Natural killer cell (primary cell): ENCODE results near the gene HMCN2. TPM values are rescaled to one million over a fixed set of nuclear protein-coding genes. Genes with fewer than 3 reads are reported as not detected.

Source experiments
- ATAC-seq, 3 donors: fragments of 150-1000 bp in 2 of 3; fragments of 200-7000 bp in 1 of 3; cut with Tn5 transposase; 1 replicate in 1 of 3; 2 replicates in 2 of 3; pipeline ENCODE4 v1.10.0; 2021; ENCODE audit warnings: mild to moderate bottlenecking in 2 of 3, moderate library complexity in 2 of 3
- DNase-seq, 2 donors: peaks; one replicate each; pipeline versions ENCODE4 v3.0.0 to v3.0.0-alpha.2; 2013 to 2021; ENCODE audit warnings: mixed read lengths in 1 of 2
- H3K27ac ChIP-seq: one replicate; pipeline ENCODE4 v1.5.1; 2013; ENCODE audit warnings: mild to moderate bottlenecking, low read length
- H3K27me3 ChIP-seq: one replicate; pipeline ENCODE4 v1.6.1; 2013; ENCODE audit warnings: low read length; ENCODE audit not compliant: control insufficient read depth, insufficient read depth
- H3K36me3 ChIP-seq: one replicate; pipeline ENCODE4 v1.6.1; 2013; ENCODE audit warnings: low read length; ENCODE audit not compliant: control insufficient read depth, insufficient read depth
- H3K4me1 ChIP-seq: one replicate; pipeline ENCODE4 v1.6.1; 2013; ENCODE audit warnings: low read length; ENCODE audit not compliant: control insufficient read depth, insufficient read depth
- H3K4me3 ChIP-seq: one replicate; pipeline ENCODE4 v1.5.1; 2013; ENCODE audit warnings: low read length
- H3K9me3 ChIP-seq: one replicate; pipeline ENCODE4 v1.6.1; 2013; ENCODE audit warnings: low read length; ENCODE audit not compliant: control insufficient read depth, insufficient read depth
- H3K27ac Mint-ChIP-seq, 2 donors: one replicate each; pipeline ENCODE4 v1.8.0; 2022; ENCODE audit warnings: mild to moderate bottlenecking in 2 of 2, mixed read lengths in 2 of 2, moderate library complexity in 1 of 2
- H3K27me3 Mint-ChIP-seq, 2 donors: one replicate each; pipeline ENCODE4 v1.8.0; 2022; ENCODE audit warnings: low read depth in 2 of 2, mixed read lengths in 2 of 2
- H3K36me3 Mint-ChIP-seq: one replicate; pipeline ENCODE4 v1.8.0; 2022; ENCODE audit warnings: mixed read lengths
- H3K4me1 Mint-ChIP-seq, 2 donors: one replicate each; pipeline ENCODE4 v1.8.0; 2022; ENCODE audit warnings: mixed read lengths in 2 of 2
- H3K4me3 Mint-ChIP-seq: one replicate; pipeline ENCODE4 v1.8.0; 2022; ENCODE audit warnings: mild to moderate bottlenecking, moderate library complexity, mixed read lengths
- H3K9me3 Mint-ChIP-seq, 2 donors: one replicate each; pipeline ENCODE4 v1.8.0; 2022; ENCODE audit warnings: mixed read lengths in 2 of 2
- CTCF ChIP-seq: fragments of 200-600 bp; IDR thresholded peaks from one replicate; pipeline ENCODE4 v1.8.0; 2022; ENCODE audit warnings: antibody characterized with exemption
- WGBS: methylation state at CpG from one replicate; pipeline ENCODE4 v1.1.7; 2013; ENCODE audit warnings: missing lambda C conversion rate; ENCODE audit not compliant: insufficient coverage; 5-methylcytosine and 5-hydroxymethylcytosine counted together
- intact Hi-C: fragments of 100-400 bp; cut with micrococcal nuclease; formaldehyde crosslinking; loops from one replicate; pipeline ENCODE4 v1.14.2; 2022
- total RNA-seq, 4 donors: library from RNA; stranded (reverse); fragments of 120-200 nt in 1 of 4; gene quantifications; one replicate each; pipeline versions ENCODE4 v1.2.3 to v1.2.4, GENCODE V29; 2013 to 2022

HMCN2 gene
- total RNA-seq, 3 donors from 2014 or later (not counting 1 experiment from before 2014, with no cell fraction given) = not detected

DNA sequence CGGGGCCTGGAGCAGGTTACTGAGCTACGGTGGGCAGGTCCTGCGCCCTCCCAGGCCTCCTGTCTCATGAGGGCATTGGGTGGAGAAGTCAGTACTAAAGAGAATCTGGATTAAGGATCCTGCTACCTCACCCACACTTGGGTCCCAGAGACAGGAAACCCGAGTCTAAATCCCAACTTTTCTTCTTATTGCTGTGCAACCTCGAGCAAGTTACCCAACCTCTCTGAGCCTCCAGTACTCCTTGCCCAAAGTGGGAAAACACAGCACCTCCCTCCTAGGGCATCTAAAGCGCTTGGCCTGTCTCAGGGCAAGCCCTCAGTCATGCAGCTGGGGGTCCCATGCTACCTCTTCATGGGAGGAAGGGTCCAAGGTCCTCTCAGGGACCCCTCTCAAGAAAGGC, 207.4 kb downstream of the HMCN2 start:
- no peak overlapping the region for H3K4me3 Mint-ChIP-seq
- ATAC-seq = no peak

GRCh38 chr9:130473566-130473965, 208.0 kb downstream of the HMCN2 start:
- Histone ChIP-seq H3K36me3 (no peaks in the 10 kb centered on the region), H3K4me1 (no peaks in the 10 kb centered on the region), H3K4me3 (no peak overlapping the region), H3K27me3 (peaks cover 8% of the 10 kb centered on the region), H3K27ac (no peak overlapping the region), H3K9me3 (no peaks in the 10 kb centered on the region)
- Mint-ChIP-seq H3K4me1 (no peaks in the 10 kb centered on the region), H3K36me3 (no peaks in the 10 kb centered on the region), H3K27ac (no peak overlapping the region), H3K27me3 (peaks cover 8 to 16% of the 10 kb centered on the region in 2 donors), H3K9me3 (no peaks in the 10 kb centered on the region), H3K4me3 (no peak overlapping the region)
- no peak for ATAC-seq
- DNase-seq = no peak
- intact Hi-C loops = no loop called here
- WGBS = 55% methylated on average over 13 of the region's 13 CpGs
- TF ChIP-seq CTCF = no peak

More for the DNA sequence above, 207.4 kb downstream of the HMCN2 start:
- Histone ChIP-seq H3K27ac (no peak overlapping the region), H3K36me3 (no peaks in the 10 kb centered on the region), H3K4me1 (no peaks in the 10 kb centered on the region), H3K27me3 (peaks cover 8% of the 10 kb centered on the region), H3K4me3 (no peak overlapping the region), H3K9me3 (no peaks in the 10 kb centered on the region)
- Mint-ChIP-seq H3K4me1 (no peaks in the 10 kb centered on the region), H3K27ac (no peak overlapping the region), H3K9me3 (no peaks in the 10 kb centered on the region), H3K36me3 (no peaks in the 10 kb centered on the region), H3K27me3 (peaks cover 8 to 16% of the 10 kb centered on the region in 2 donors)
- intact Hi-C loops = no loop called here
- WGBS = 82% methylated on average over 6 of the region's 6 CpGs
- DNase-seq = no peak
- no peak for TF ChIP-seq CTCF

DNA sequence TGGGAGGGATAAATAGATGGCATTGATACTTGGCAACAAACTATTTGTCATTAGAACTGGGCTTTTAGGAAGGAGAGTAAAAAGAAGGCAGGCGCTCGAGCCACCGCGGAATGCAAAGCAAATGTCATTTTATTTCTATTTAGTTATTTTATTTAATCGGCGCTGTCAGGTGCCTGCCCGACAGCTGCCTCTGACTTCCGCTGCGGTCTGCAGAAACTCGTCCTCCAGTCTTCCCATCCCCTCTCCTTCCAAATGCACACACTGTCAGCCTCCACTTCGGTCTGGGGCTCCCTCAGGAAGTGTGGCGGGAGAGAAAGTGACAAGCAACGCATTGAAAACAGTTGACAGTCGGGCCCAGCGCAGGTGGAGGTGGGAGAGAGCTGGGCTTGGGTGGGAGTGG, 208.5 kb downstream of the HMCN2 start:
- no peaks in the 10 kb centered on the region for H3K9me3 Mint-ChIP-seq
- H3K4me3 ChIP-seq = no peak overlapping the region
- no peak overlapping the region for H3K27ac Mint-ChIP-seq
- H3K4me1 Mint-ChIP-seq = no peaks in the 10 kb centered on the region
- H3K36me3 Mint-ChIP-seq = no peaks in the 10 kb centered on the region
- TF ChIP-seq CTCF = no peak
- H3K27me3 ChIP-seq = peaks cover 8% of the 10 kb centered on the region
- no peaks in the 10 kb centered on the region for H3K9me3 ChIP-seq
- H3K27me3 Mint-ChIP-seq = peaks cover 8 to 16% of the 10 kb centered on the region in 2 donors
- H3K27ac ChIP-seq = no peak overlapping the region
- ATAC-seq (no peak), DNase-seq (no peak)
- intact Hi-C loops = no loop called here
- no peaks in the 10 kb centered on the region for H3K4me1 ChIP-seq
- no peak overlapping the region for H3K4me3 Mint-ChIP-seq
- 59% methylated on average over 15 of the region's 15 CpGs for WGBS
- no peaks in the 10 kb centered on the region for H3K36me3 ChIP-seq

DNA sequence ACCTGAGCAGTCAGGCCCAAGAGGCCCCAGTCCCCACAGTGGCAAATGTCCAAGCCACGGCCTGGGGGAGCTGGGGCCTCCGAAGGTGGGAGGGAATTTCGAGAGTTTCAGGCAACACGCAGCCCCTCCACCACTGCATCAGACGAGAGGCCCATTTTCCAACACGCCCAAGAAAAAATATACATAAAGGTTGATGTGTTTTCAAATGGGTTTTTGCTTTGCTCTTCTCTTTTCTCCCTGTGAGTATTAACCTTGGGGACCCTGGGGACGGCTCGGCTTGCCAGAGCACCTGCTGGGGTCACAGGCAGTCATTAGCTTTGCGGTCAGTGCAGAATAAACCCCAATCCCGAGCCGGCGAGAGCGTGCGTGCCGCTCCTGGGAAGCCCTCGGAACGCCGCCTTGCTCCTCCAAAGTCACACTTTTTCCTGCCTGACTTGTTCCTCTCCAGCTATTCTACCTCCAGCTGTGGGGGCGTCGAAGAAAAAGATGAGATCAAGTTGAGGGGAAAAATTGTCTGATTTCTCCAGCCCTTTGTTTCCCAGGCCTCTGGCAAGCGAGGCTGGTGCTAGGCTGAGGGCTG, 210.7 kb downstream of the HMCN2 start:
- ATAC-seq = no peak
- intact Hi-C loops = no loop called here
- H3K9me3 Mint-ChIP-seq = no peaks in the 10 kb centered on the region
- 84% methylated on average over 20 of the region's 21 CpGs for WGBS
- TF ChIP-seq CTCF = no peak
- Histone ChIP-seq H3K27me3 (peaks cover 8% of the 10 kb centered on the region), H3K4me1 (no peaks in the 10 kb centered on the region), H3K27ac (no peak overlapping the region), H3K4me3 (no peak overlapping the region), H3K36me3 (no peaks in the 10 kb centered on the region), H3K9me3 (no peaks in the 10 kb centered on the region)
- peaks cover 1 to 12% of the 10 kb centered on the region in 2 donors for H3K27me3 Mint-ChIP-seq
- no peak overlapping the region for H3K27ac Mint-ChIP-seq
- H3K4me1 Mint-ChIP-seq = no peaks in the 10 kb centered on the region
- no peak overlapping the region for H3K4me3 Mint-ChIP-seq
- H3K36me3 Mint-ChIP-seq = no peaks in the 10 kb centered on the region
- DNase-seq = no peak
